A549 treated with RU486 at 1 μM for 4 hours (cell line): ENCODE measurements around the gene WBP11. TPM values are rescaled to one million over a fixed set of nuclear protein-coding genes. Genes with fewer than 3 reads are reported as not detected.

Experiments used
- total RNA-seq: library from RNA; stranded (reverse); fragments of 200-300 nt; extraction: Qiagen RNA extraction; gene quantifications from 5 replicates; pipeline ENCODE4 v1.2.3, GENCODE V29; 2022; ENCODE audit warnings: low read depth

Gene WBP11
- 46.8 to 52.0 TPM (median 50.0 TPM) in 5 replicates for total RNA-seq

GRCh38 chr12:14803011-14803829 is at the start of gene WBP11, which contains the start of gene C12orf60:
Gene WBP11 (minus strand): TSS chr12:14803478. CDS start chr12:14801383, 2,095 bp downstream.
Gene C12orf60 (plus strand): TSS chr12:14803670. CDS start chr12:14822936, 19,266 bp downstream.

DNA sequence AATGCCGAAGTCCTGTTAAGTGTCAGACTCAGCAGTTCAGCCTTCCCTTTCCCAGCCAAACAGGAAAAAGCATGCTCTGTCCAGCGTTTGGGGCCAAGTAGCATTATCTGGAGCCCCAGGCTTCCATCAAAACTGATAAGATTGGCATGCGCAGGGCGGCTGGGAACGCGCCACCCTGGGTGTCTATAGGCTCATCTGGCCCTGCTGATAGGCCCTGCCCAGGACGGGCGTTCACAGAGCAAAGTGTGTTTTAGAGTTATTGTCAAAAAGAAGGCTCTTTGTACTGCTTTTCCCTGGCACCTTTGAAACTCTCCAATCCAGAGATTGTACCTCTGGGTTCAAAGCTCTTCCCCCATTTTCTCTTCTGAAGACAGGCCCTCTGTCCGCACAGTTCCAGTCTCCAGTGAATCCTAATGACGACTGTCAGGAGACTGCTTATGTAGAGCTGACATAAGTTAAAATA is 40.2 kb upstream of the WBP11 start, which contains the start of gene ART4:
Gene ART4 (minus strand): TSS at position 102 of the 463 bp plus-strand sequence. CDS start 413 bp downstream, outside the sequence.

DNA sequence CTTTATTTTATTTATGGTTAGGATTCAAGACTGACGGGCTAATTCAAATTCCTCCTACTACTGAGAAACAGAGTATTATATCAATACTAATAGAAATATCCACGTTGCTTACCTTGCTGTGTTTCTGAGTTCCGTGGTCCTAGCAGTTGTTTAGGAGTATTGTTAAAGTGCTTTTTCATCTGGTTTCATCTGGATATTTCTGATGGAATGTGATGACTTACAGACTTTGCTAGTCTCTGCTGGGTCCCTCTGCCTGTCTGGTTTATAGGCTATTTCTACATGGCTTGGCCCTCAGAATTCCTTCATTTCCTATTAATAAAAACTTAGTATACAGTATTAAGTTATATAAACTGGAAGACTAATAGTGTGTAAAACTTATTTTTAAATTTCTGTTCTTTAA is 10.7 kb upstream of the WBP11 start, which contains the start of gene SMCO3:
Gene SMCO3 (minus strand): TSS at position 169 of the 400 bp plus-strand sequence. CDS start 7,502 bp downstream, outside the sequence.

Other genes starting within 250 kb of the WBP11 start
- gene PLBD1, start 235.6 kb downstream of the WBP11 start, total RNA-seq: 3.8 to 5.3 TPM (median 4.2 TPM) in 5 replicates
- 0.08 TPM in 1 of 5 replicates, not detected in the others for gene GUCY2C, start 106.9 kb downstream of the WBP11 start, total RNA-seq
- gene C12orf60, start 192 bp upstream of the WBP11 start, total RNA-seq: 0.95 to 1.9 TPM (median 1.7 TPM) in 5 replicates
- gene SMCO3, start 10.7 kb upstream of the WBP11 start, total RNA-seq: not detected in 5 replicates
- gene ART4, start 40.0 kb upstream of the WBP11 start, total RNA-seq: 0.16 TPM in 1 of 5 replicates, not detected in the others
- not detected in 5 replicates for gene MGP, start 82.4 kb upstream of the WBP11 start, total RNA-seq
- not detected in 5 replicates for gene ERP27, start 135.1 kb upstream of the WBP11 start, total RNA-seq
- gene ARHGDIB, start 158.1 kb upstream of the WBP11 start, total RNA-seq: 1.0 to 1.9 TPM (median 1.4 TPM) in 5 replicates
- gene PDE6H, start 169.6 kb upstream of the WBP11 start, total RNA-seq: not detected in 5 replicates